Measurements from ENCODE around the gene ADCY5.
A peak's percentile ranks its signal among the peaks of the same experiment; 100 is the strongest.

ADCY5 gene

DNA sequence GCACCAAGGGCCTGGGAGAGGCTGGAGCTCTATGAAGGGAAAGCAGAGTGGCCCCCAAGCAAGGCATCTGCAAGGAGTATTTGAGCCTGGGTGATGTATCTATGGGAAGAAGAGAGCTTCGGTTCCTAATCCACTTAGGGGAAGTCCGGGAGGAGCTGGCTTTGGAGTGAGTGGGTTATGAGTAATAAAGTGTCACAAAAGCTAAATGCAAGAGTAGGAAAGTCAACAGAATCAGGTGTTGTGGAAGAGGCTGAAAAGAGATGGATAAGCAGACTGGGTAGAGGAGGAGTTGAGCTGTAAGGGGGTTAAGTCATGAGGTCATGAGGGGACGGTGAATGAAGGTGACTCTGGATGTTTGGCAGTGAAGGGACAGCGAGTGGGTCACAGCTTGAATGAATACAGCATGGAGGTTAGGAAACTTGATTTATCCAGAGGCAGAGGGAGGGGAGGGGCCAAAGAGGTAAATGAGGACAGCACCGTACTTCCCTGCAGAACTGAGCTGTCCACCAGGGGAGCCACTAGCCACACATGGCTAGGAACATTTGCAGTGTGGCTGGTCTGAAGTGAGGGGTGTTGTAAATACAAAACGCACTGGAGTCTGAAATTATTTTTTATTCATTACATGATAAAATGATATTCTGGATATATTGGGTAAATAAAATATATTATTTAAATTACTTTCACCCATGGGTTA, 83.3 kb downstream of the ADCY5 start:
- no peak for DNase-seq (ENCODE audit: low read depth)
- TF ChIP-seq, protein P1, sequence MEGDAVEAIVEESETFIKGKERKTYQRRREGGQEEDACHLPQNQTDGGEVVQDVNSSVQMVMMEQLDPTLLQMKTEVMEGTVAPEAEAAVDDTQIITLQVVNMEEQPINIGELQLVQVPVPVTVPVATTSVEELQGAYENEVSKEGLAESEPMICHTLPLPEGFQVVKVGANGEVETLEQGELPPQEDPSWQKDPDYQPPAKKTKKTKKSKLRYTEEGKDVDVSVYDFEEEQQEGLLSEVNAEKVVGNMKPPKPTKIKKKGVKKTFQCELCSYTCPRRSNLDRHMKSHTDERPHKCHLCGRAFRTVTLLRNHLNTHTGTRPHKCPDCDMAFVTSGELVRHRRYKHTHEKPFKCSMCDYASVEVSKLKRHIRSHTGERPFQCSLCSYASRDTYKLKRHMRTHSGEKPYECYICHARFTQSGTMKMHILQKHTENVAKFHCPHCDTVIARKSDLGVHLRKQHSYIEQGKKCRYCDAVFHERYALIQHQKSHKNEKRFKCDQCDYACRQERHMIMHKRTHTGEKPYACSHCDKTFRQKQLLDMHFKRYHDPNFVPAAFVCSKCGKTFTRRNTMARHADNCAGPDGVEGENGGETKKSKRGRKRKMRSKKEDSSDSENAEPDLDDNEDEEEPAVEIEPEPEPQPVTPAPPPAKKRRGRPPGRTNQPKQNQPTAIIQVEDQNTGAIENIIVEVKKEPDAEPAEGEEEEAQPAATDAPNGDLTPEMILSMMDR (IDR thresholded peaks at IDR 0.05; ENCODE audit: control insufficient read depth, insufficient read depth, low read depth, low read length, missing control alignments): peak; percentile 38
- H3K4me3 ChIP-seq (ENCODE audit: control insufficient read depth, low read depth, low read length): no peak overlapping the region

DNA sequence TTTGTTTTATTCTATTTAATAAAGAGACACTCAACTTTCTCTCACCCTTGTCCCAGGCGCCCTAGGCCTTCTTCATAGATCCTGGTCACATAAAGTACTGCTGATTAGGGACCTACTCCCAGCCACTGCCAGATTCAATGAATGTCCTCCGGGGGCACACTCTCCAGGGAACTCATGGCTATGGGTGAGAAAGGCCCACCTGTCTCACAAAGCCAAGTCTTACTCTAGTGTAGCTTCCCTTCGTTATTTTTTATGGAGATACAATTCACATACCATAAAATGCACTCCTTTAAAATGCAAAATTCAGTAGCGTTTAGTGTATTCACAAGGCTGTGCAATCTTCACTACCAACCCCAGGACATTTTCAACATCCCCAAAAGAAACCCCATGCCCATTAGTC, 87.8 kb downstream of the ADCY5 start:
- H3K4me3 ChIP-seq (ENCODE audit: control insufficient read depth, low read depth, low read length): no peak overlapping the region
- TF ChIP-seq, protein P1 (IDR thresholded peaks at IDR 0.05; ENCODE audit: control insufficient read depth, insufficient read depth, low read depth, low read length, missing control alignments): no peak
- no peak for DNase-seq (ENCODE audit: low read depth)

DNA sequence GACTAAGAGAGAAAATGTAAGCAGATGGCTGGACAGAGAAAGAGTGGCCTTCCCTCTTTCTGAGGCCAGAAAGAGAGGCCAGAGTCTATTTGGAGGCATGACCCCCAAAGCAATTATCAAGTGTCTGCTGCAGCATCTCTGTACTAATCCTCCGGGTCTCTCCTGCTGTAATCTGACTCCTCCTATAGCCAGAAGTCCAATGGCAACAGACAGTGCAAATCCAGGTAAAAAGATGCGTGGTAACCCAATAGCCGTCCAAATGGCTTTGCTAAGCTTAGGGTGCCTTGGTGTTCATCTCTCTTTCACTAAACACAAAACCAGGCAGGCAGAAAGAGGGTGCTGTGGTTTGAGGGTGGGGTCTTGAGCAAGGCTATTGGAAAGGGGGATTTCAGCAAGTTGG, 91.6 kb downstream of the ADCY5 start:
- H3K4me3 ChIP-seq (ENCODE audit: control insufficient read depth, low read depth, low read length): no peak overlapping the region
- DNase-seq (ENCODE audit: low read depth): no peak
- TF ChIP-seq, protein P1 (IDR thresholded peaks at IDR 0.05; ENCODE audit: control insufficient read depth, insufficient read depth, low read depth, low read length, missing control alignments): no peak

DNA sequence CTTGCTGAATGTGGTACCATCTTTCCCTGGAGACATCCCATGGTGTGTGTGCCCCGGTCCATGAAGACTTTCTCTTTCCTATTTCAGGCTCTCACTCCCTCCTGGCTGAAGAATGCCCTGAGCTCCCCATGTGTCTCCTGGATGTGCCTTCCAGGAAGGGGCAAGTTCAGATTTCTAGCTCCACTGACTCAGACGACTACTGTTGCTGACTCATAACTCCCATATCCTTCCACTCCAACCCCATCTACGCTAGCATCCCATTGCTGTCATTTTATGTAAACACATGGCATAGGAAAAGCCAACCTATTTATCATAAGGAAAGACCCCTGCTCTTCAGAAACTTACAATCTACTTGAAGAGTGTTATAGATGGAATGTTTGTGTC, 95.0 kb downstream of the ADCY5 start:
- H3K4me3 ChIP-seq (ENCODE audit: control insufficient read depth, low read depth, low read length): no peak overlapping the region
- no peak for DNase-seq (ENCODE audit: low read depth)
- TF ChIP-seq, protein P1 (IDR thresholded peaks at IDR 0.05; ENCODE audit: control insufficient read depth, insufficient read depth, low read depth, low read length, missing control alignments): no peak

DNA sequence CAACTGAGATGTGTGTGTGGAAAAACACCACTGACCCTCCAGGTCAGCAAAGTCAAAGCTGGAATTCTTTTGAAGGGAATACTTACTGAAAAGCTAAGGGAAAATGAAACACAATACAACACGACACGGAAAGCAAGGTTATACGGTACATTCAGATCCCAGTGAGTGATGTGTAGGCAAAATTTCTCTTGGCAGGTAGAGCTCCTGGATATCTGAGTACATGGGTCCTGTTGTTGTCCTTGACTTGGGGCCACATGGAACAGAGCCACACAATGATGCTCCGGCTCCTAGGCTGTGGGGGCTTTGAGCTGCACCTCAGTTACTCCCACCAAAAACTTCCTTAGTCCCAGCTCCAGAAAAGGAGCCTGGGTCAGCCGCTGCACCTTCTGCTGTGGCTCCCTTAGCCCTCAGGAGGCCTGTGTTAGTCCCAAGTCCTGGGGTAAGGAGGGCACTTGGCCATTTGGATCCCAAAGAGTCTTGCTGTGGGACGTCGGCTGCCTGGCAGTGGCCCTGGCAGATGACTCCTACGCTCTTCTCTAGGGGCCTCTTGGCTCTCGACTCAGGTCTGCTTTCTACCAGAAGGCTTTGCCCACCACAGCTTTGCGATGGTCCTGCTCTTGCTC, 95.6 kb downstream of the ADCY5 start:
- TF ChIP-seq, protein P1 (IDR thresholded peaks at IDR 0.05; ENCODE audit: control insufficient read depth, insufficient read depth, low read depth, low read length, missing control alignments): no peak
- DNase-seq (ENCODE audit: low read depth): no peak
- H3K4me3 ChIP-seq (ENCODE audit: control insufficient read depth, low read depth, low read length): no peak overlapping the region

DNA sequence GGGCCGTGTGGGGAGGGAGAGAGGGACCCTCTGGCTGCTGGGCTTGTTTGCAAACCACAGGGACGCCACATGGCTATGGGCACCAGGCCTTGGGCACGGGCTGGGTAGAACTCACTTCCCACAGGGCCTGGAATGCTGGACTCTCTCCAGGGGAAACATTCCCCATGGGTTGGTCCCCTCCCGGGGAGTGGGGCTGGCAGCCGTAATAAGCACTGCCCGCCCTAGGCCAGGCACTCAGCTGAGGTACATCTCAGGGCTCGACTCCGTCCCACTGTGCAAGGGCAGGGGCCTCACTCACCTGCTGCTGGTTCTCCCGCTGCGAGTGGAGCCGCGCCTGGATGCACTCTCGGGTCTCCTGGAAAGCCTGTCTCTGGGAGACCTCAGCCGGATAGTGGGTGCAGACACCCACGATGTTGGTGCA, 96.7 kb downstream of the ADCY5 start:
- no peak for DNase-seq (ENCODE audit: low read depth)
- TF ChIP-seq, protein P1 (IDR thresholded peaks at IDR 0.05; ENCODE audit: control insufficient read depth, insufficient read depth, low read depth, low read length, missing control alignments): no peak

More for the DNA sequence above, 96.7 kb downstream of the ADCY5 start:
- H3K4me3 ChIP-seq (ENCODE audit: control insufficient read depth, low read depth, low read length): no peak overlapping the region

All from AG09309 (cell line).